ENCODE measurements around the gene MBNL2.

Gene MBNL2, protein sequence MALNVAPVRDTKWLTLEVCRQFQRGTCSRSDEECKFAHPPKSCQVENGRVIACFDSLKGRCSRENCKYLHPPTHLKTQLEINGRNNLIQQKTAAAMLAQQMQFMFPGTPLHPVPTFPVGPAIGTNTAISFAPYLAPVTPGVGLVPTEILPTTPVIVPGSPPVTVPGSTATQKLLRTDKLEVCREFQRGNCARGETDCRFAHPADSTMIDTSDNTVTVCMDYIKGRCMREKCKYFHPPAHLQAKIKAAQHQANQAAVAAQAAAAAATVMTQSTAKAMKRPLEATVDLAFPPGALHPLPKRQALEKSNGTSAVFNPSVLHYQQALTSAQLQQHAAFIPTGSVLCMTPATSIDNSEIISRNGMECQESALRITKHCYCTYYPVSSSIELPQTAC
- long read RNA-seq = 0 reads

GRCh38 chr13:97221989-97222700 is at the start of gene MBNL2:
Gene MBNL2, plus strand, starts transcription at chr13:97222333. Its CDS starts 53,903 bp downstream, at chr13:97276236.
- peak in 1 of 2 experiments; percentile 93 for DNase-seq (ENCODE audit: low read depth in 1 of 2, low spot score in 1 of 2)
- TF ChIP-seq, protein P1, sequence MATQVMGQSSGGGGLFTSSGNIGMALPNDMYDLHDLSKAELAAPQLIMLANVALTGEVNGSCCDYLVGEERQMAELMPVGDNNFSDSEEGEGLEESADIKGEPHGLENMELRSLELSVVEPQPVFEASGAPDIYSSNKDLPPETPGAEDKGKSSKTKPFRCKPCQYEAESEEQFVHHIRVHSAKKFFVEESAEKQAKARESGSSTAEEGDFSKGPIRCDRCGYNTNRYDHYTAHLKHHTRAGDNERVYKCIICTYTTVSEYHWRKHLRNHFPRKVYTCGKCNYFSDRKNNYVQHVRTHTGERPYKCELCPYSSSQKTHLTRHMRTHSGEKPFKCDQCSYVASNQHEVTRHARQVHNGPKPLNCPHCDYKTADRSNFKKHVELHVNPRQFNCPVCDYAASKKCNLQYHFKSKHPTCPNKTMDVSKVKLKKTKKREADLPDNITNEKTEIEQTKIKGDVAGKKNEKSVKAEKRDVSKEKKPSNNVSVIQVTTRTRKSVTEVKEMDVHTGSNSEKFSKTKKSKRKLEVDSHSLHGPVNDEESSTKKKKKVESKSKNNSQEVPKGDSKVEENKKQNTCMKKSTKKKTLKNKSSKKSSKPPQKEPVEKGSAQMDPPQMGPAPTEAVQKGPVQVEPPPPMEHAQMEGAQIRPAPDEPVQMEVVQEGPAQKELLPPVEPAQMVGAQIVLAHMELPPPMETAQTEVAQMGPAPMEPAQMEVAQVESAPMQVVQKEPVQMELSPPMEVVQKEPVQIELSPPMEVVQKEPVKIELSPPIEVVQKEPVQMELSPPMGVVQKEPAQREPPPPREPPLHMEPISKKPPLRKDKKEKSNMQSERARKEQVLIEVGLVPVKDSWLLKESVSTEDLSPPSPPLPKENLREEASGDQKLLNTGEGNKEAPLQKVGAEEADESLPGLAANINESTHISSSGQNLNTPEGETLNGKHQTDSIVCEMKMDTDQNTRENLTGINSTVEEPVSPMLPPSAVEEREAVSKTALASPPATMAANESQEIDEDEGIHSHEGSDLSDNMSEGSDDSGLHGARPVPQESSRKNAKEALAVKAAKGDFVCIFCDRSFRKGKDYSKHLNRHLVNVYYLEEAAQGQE (IDR thresholded peaks at IDR 0.05; ENCODE audit: insufficient replicate concordance, low read depth) = no peak
- no peak for TF ChIP-seq GABPA (IDR thresholded peaks at IDR 0.05; ENCODE audit: low read depth)
- no peak for TF ChIP-seq SPI1 (IDR thresholded peaks at IDR 0.05; ENCODE audit: borderline replicate concordance, low read depth)
- TF ChIP-seq POLR2AphosphoS5 (IDR thresholded peaks at IDR 0.05; ENCODE audit: low read depth) = no peak
- no peak for TF ChIP-seq CTCF (IDR thresholded peaks at IDR 0.05; ENCODE audit: insufficient read depth, low read length)

DNA sequence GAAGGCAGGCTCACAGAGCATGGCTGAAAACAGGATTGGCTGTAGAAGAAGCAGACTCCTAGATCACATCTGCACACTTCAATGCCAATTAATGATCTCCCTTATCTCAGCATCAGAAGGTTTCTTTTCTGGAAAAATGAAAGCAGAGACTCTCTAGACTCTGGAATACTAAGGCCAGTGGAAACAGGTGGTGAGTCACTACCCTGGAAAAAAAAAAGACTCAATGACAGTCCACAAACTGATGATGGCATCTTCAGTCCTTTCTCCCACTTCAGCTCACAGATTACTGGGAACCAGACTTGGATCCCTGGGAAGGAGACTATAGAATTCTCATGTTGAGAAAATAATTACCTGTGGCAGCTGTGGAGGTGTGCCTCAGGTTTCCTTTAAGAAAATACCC is 47.5 kb upstream of the MBNL2 start:
- H3K4me3 ChIP-seq (replicated peaks; ENCODE audit: insufficient read depth, low read length) = no peak overlapping the region
- no peak overlapping the region for H3K27ac ChIP-seq (replicated peaks)
- DNase-seq (ENCODE audit: low read depth in 1 of 2, low spot score in 1 of 2) = no peak
- H3K27me3 ChIP-seq (ENCODE audit: insufficient read depth, poor library complexity, severe bottlenecking) = peaks cover 7% of the 10 kb centered on the region
- TF ChIP-seq SPI1 (IDR thresholded peaks at IDR 0.05; ENCODE audit: borderline replicate concordance, low read depth) = no peak
- TF ChIP-seq GABPA (IDR thresholded peaks at IDR 0.05; ENCODE audit: low read depth) = no peak
- TF ChIP-seq, protein P1 (IDR thresholded peaks at IDR 0.05; ENCODE audit: insufficient replicate concordance, low read depth) = no peak
- no peak for TF ChIP-seq POLR2AphosphoS5 (IDR thresholded peaks at IDR 0.05; ENCODE audit: low read depth)
- no peak for TF ChIP-seq CTCF (IDR thresholded peaks at IDR 0.05; ENCODE audit: insufficient read depth, low read length)

More at GRCh38 chr13:97221989-97222700, at the start of gene MBNL2:
- H3K27me3 ChIP-seq (ENCODE audit: insufficient read depth, poor library complexity, severe bottlenecking) = no peaks in the 10 kb centered on the region
- H3K4me3 ChIP-seq (replicated peaks; ENCODE audit: insufficient read depth, low read length) = no peak within 1 kb of the TSS
- H3K27ac ChIP-seq (replicated peaks) = peak within 1 kb of the TSS; percentile 64

- no peak for TF ChIP-seq SPI1 (IDR thresholded peaks at IDR 0.05; ENCODE audit: borderline replicate concordance, low read depth)
- TF ChIP-seq, protein P1 (IDR thresholded peaks at IDR 0.05; ENCODE audit: insufficient replicate concordance, low read depth) = no peak
- TF ChIP-seq GABPA (IDR thresholded peaks at IDR 0.05; ENCODE audit: low read depth) = no peak
- no peak for TF ChIP-seq CTCF (IDR thresholded peaks at IDR 0.05; ENCODE audit: insufficient read depth, low read length)
- Histone ChIP-seq H3K27ac (replicated peaks) (no peak overlapping the region), H3K4me3 (replicated peaks; ENCODE audit: insufficient read depth, low read length) (no peak overlapping the region), H3K27me3 (ENCODE audit: insufficient read depth, poor library complexity, severe bottlenecking) (peaks cover 7% of the 10 kb centered on the region)
- DNase-seq (ENCODE audit: low read depth in 1 of 2, low spot score in 1 of 2) = no peak
These were observed 47.1 kb upstream of the MBNL2 start for GRCh38 chr13:97175041-97175440.

All from HL-60 (cell line).